GM23248 (cell line): ENCODE measurements around the gene ENOX2.

Experiments
- EZH2 ChIP-seq: fragments of 200-600 bp; sonication (generic); IDR thresholded peaks from 2 replicates; pipeline ENCODE4 v1.6.1; 2018; ENCODE audit warnings: antibody characterized with exemption, mild to moderate bottlenecking; ENCODE audit not compliant: insufficient read depth, poor library complexity, severe bottlenecking
- EZH2phosphoT487 ChIP-seq: fragments of 200-600 bp; sonication (generic); IDR thresholded peaks from 2 replicates; pipeline ENCODE4 v1.6.1; 2018; ENCODE audit warnings: antibody characterized with exemption, moderate library complexity, mild to moderate bottlenecking, low read depth; ENCODE audit not compliant: insufficient read depth

DNA sequence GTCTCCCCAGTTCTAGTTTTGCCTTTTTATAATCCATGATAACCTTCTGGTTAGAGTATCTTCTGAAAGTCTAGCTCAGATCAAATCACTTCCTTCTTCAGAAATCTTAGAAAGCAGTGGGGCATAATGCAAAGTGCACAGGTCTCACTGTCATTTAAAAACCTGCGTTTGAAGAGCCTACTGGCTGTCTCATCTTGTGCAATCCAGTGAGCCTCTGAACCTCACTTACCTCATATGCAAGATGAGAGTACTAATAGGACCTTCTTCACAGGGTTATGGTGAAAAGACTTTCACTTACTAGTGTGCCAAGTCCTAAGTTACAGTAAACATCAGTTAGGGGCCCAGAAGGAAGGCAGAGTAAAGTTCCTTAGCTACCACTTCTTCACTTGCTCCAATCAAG is 131.4 kb downstream of the ENOX2 start:
- TF ChIP-seq EZH2 (no peak), EZH2phosphoT487 (no peak)
